ENCODE data around the gene ZNF385A.
"Not testable (repeated sequence)": the region's sequence is repeated elsewhere in the genome, so short reads cannot be mapped to it uniquely, and the experiment has no call there.

The ZNF385A gene

GRCh38 chr12:54329759-54330158 lies 54.8 kb downstream of the ZNF385A start:
- DNase-seq (ENCODE audit: low read depth in 1 of 2, low spot score in 1 of 2): no peak

- DNase-seq (ENCODE audit: low read depth in 1 of 2, low spot score in 1 of 2): no peak
Measured at GRCh38 chr12:54328595-54329337, 55.8 kb downstream of the ZNF385A start.

DNA sequence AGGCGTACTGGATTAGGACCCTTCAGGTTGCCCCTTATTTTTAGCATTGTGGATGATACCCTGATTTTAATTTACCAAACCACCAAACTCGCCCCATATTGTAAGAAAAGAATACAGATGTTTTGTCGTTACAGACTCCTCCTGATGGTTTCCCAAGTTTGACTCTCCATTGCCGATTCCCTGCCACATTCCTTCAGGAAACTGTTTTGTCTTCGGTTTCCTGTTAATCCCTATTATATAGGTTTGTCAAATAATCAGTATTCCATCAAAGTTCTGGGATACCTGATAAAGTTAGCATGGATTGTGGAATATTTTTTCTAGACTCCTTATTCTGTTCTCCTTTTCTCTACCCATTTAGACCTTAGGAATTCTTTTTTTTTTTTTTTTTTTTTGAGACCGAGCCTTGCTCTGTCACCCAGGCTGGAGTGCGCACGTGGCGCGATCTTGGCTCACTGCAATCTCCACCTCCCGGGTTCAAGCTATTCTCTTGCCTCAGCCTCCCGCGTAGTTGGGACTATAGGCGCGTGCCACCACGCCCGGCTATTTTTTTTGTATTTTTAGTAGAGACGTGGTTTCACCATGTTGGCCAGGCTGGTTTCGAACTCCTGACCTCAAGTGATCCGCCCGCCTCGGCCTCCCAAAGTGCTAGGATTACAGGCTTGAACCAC lies 59.0 kb downstream of the ZNF385A start:
- DNase-seq (ENCODE audit: low read depth in 1 of 2, low spot score in 1 of 2): not testable (repeated sequence)

DNA sequence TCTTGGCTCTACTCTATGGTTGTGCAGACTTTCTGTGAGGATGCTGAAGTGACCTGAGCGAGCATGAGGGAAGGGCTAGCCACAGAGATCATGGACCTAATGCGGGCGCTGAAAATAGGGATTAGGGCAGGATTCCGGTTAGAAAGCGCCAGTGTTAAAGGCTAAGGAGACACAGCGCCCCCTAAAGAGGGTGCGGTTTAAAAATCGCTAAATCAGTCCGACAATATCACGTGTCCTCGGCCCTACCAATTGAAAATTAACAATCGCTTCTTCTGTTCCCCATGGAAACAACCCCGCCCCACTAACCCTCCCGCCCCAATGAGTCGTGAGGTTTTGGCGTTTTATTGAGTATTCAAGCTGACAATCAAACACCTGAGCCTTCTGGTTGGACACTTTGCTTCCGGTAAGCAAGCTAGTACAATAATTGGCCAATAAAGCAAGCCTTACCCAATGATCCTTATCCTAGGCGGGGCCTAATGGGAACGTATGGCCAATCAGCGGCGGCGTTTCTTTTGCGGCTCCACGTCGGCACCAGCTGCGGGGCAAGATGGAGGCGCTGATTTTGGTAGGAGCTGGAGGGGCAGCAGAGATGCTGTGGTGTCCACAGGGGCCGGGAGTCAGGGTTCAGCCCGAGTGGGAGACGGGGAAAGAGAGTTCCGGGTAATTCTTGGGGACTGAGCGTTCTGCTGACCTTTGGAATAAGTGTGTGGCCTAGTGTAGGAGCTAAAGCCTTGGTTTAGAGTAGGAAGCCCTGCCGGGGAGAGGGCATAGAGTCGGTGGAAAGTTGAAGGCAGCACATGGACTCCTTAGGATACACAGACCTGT lies 59.7 kb downstream of the ZNF385A start, which contains the start of gene COPZ1:
Gene COPZ1, plus strand, starts transcription at position 515 of the 825 bp plus-strand sequence. Its CDS starts 33 bp downstream, at position 548.
- peak; percentile 78 to 84 for DNase-seq (ENCODE audit: low read depth in 1 of 2, low spot score in 1 of 2)

DNA sequence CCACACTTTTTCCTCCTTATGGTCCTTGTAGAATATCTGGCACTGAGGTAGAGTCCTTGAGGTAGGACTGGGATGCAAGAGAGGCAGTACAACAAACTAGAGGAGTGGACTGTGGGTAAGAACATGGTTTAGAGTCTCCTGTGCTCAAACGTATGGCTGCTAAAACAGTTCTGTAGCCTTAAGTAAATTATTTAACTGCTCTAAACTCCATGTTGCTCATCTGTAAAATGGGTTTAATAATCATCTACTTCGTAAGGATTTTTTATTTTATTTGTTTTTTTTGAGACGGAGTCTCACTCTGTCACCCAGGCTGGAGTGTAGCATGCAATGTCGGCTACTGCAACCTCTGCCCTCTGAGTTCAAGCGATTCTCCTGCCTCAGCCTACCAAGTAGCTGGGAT lies 63.2 kb downstream of the ZNF385A start:
- DNase-seq (ENCODE audit: low read depth in 1 of 2, low spot score in 1 of 2): no peak
